ENCODE data around the gene KRT84.

GRCh38 chr12:52404951-52405350 is 19.5 kb upstream of the KRT84 start:
- TF ChIP-seq CTCF (IDR thresholded peaks at IDR 0.05) = no peak
- no peak for TF ChIP-seq ZNF512 (CRISPR knock-in tag; IDR thresholded peaks at IDR 0.05; ENCODE audit: borderline replicate concordance)
- no peak for TF ChIP-seq TP53 (CRISPR knock-in tag; IDR thresholded peaks at IDR 0.05)
- no peak for TF ChIP-seq RELA (CRISPR knock-in tag; IDR thresholded peaks at IDR 0.05; ENCODE audit: borderline replicate concordance)
- TF ChIP-seq ZNF317 (CRISPR knock-in tag; IDR thresholded peaks at IDR 0.05; ENCODE audit: borderline replicate concordance, low read depth) = no peak
- no peak for TF ChIP-seq NR1H2 (CRISPR knock-in tag; IDR thresholded peaks at IDR 0.05)
- TF ChIP-seq NFE2L1 (CRISPR knock-in tag; IDR thresholded peaks at IDR 0.05) = no peak
- TF ChIP-seq CREM (CRISPR knock-in tag; IDR thresholded peaks at IDR 0.05) = no peak
- no peak for TF ChIP-seq E2F5 (CRISPR knock-in tag; IDR thresholded peaks at IDR 0.05)
- no peak for TF ChIP-seq ESRRA (CRISPR knock-in tag; IDR thresholded peaks at IDR 0.05; ENCODE audit: borderline replicate concordance)
- no peak for TF ChIP-seq E2F4 (CRISPR knock-in tag; IDR thresholded peaks at IDR 0.05; ENCODE audit: borderline replicate concordance, low read depth)
- TF ChIP-seq ATF6 (CRISPR knock-in tag; IDR thresholded peaks at IDR 0.05) = no peak
- no peak for TF ChIP-seq ATF3 (CRISPR knock-in tag; conservative IDR thresholded peaks at IDR 0.05)
- no peak for TF ChIP-seq NR3C1 (CRISPR knock-in tag; conservative IDR thresholded peaks at IDR 0.05; ENCODE audit: low read depth)

All from WTC11 (cell line).